Adrenal gland (tissue), 5 donors: ENCODE measurements around the gene DVL3.

ENCODE experiments used
- CTCF ChIP-seq, 6 experiments: fragments of 450-650 bp in 4 of 6; fragments of 200-600 bp in 2 of 6; sonication (generic) in 1 of 6; IDR thresholded peaks; 1 replicate in 5 of 6; 2 replicates in 1 of 6; pipeline versions ENCODE4 v1.5.1 to v1.8.0; 2016 to 2021; ENCODE audit warnings: antibody characterized with exemption in 6 of 6, mild to moderate bottlenecking in 2 of 6, moderate library complexity in 1 of 6
- POLR2A ChIP-seq, 2 donors: fragments of 450-650 bp; IDR thresholded peaks; one replicate each; pipeline ENCODE4 v1.6.1; 2017; ENCODE audit warnings: antibody characterized with exemption in 2 of 2, mild to moderate bottlenecking in 2 of 2, moderate library complexity in 1 of 2
- donor health status: DM: no; HTN: no; CAD: no.

- no peak for TF ChIP-seq CTCF (IDR thresholded peaks at IDR 0.05)
- TF ChIP-seq POLR2A (IDR thresholded peaks at IDR 0.05) = no peak
Observed at GRCh38 chr3:184175981-184176376, 20.8 kb downstream of the DVL3 start.
